GM19438 (cell line): ENCODE results near the gene CABP2.
"Not testable (repeated sequence)": the region's sequence is repeated elsewhere in the genome, so short reads cannot be mapped to it uniquely, and the experiment has no call there.

ENCODE experiments used
- ATAC-seq: cut with Tn5 transposase; IDR thresholded peaks from one replicate; pipeline ENCODE4 v1.9.1; 2021; ENCODE audit warnings: low read depth; ENCODE audit not compliant: unreplicated experiment

CABP2 gene

GRCh38 chr11:67522844-67523555 lies at the start of gene CABP2:
TSS of gene CABP2 (minus strand) at chr11:67523446. CDS start at chr11:67523326, 120 bp downstream.
- no peak for ATAC-seq

GRCh38 chr11:67572747-67573419 lies 49.6 kb upstream of the CABP2 start:
- ATAC-seq: no peak

DNA sequence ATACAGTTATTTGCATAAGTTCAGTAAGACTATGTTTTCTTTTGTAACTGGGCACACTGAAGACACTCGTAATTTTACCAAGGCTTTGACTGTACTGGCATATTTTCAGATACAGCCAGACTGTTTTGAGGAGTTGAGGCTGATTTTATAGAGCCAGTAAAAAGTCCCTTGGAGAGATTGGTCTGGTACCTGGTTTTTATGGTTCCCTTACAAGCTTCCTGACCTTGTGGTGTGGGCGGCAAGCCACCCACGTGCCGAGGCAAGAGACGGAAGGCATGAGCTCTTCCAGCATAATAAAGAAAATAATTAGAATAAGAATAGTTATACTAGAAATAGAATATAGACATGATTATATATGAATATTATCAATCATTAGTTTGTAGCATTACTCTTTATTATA lies 49.1 kb upstream of the CABP2 start:
- no peak for ATAC-seq

DNA sequence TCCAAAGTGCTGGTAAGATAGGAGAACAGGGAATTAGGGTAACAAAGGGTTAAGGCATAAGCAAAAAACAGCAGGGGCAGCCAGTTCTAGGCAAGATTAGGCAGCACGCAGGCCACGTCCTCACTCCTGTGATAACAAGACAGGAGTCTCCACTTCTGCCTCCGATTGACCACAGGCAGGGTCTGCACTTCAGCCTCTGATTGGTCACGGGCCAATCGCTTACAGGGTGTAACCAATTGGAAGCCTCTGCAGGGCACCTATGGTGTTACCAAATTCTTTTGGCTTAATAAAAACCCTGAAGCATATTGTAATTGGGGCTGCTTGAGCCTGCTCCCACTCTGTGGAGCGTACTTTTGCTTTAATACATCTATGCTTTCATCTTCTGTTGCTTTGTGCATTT lies 48.2 kb upstream of the CABP2 start:
- no peak for ATAC-seq

DNA sequence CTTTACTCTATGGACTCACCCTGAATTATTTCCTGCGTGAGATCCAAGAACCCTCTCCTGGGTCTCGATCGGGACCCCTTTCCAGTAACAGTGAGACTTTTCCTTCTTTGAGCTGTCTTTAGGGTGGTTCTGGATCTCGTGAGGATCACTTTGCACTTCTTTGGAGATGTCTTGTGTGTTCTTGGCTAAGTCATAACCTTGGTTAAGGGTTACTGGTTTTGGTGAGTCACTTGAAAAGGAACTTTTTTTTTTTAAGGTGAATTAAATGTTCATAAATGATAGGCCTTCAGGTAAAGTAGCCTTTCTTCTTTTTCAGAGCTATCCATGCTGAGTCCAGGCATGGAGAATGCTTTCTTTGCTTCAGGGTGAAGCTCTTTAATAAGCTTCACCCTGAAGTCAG lies 41.0 kb upstream of the CABP2 start:
- ATAC-seq: no peak

DNA sequence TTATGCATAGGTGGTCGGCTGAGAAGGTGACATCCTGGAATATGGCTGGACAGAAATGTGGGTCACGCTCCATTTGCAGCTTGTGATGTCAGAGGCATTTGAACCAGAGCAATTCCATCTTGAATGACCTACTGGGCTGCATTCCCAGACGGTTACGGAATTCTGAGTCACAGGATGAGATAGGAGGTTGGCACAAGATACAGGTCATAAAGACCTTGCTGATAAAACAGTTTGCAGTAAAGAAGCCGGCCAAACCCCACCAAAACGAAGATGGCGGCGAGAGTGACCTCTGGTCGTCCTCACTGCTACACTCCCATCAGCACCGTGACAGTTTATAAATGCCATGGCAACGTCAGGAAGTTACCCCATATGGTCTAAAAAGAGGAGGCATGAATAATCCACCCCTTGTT lies 40.5 kb upstream of the CABP2 start:
- not testable (repeated sequence) for ATAC-seq

DNA sequence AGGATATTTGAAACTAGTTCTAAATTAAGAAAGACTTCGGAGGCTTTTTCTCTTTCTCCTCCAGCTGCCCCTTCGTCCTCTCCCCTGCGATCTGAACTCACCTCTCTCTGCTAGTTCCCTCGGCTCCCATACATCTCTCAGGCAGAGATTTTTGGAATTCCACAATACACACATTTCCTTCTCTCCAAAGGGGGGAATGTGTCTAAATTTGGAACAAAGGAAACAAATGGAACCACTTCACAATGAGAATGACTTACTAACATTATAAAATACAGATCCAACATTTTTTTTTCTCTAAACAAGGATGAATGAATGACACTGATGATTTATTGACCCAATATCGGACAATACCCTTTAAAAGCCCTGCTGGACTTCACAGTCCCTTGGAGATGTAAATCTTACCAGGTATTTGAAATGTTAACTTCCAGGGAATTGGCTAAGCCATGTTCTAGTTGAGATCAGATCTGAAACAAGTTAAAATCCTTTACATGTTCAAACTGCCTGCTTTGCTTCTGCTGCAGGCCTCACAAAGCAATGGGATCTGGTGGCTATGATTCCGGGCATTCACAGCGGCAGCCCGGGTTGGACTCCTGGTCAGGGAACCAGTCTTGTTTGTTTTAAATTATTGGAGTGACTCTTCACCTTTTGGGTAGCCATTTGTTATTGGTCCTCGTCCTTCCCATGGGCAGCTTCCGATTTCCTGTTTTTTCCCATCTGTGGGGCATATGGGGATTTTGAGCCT lies 39.9 kb upstream of the CABP2 start:
- no peak for ATAC-seq

DNA sequence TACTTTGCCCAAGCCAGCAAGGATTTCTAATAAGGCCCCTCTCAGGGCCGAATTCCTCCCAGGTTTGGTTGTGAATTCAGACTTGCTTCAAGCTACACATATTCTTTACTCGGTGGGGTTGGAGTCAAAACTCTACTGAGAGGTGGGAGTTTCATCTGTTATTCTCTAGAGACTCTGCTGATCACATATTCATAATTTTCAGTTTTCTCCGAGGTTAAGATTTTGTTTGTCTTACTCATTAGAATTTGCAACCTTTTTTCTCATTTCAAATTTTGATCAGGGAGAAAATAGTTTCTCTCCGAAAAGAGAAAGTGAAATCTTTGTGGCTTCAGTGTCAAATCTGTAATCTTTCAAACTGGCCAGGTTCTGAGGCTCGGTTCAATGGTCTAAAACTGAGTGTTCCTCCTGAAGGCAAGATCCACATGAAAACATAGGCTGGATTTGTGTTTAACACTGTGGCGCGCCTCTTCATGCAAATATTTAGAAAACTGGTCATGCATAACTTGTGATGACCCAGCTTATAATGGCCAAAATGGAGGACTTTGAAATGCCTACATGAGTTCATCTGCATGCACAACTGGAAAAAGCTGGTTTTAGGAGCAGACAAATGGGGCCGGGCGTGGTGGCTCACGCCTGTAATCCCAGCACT lies 38.8 kb upstream of the CABP2 start:
- ATAC-seq: peak; percentile 47

DNA sequence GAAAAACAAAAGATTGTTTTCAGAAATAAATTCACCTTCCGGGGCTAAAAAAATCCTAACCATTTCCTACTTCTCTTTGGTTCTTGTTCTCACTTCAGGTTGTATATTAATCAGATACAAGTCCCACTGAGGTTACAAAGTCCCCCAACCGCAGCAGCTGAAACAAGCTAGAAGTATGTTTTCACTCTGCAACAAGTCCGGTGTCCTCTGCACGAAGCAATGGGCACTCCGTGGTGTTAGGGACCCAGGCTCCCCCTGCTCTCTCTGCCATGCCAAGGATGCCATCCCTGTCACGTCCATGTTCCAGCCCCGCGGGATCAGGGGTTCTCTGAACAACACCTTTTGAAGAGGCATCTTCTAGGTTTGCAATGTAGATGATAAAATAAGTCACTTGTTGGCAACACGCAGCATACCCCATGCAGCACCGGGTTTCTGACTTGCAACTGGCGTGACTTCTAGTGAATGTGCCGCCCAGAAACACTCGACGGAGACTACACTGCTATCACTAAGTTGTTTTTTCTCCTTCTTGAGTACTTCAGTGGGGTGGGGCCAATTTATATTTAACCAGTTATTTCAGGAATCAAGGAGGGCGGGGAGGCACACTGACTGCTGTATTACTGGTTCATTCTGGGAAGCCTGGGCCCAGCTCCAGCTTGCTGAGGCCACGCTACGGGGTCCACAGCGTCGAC lies 35.0 kb upstream of the CABP2 start:
- no peak for ATAC-seq

- ATAC-seq: no peak
Measured at GRCh38 chr11:67556244-67556643, 33.0 kb upstream of the CABP2 start.

GRCh38 chr11:67551697-67552096 lies 28.5 kb upstream of the CABP2 start:
- not testable (repeated sequence) for ATAC-seq

GRCh38 chr11:67551127-67551526 lies 27.9 kb upstream of the CABP2 start:
- ATAC-seq: no peak

- no peak for ATAC-seq
Measured at GRCh38 chr11:67548555-67549110, 25.4 kb upstream of the CABP2 start.

- not testable (repeated sequence) for ATAC-seq
Measured at GRCh38 chr11:67548112-67548511, 24.9 kb upstream of the CABP2 start.

GRCh38 chr11:67545280-67545679 lies 22.0 kb upstream of the CABP2 start:
- ATAC-seq: no peak

DNA sequence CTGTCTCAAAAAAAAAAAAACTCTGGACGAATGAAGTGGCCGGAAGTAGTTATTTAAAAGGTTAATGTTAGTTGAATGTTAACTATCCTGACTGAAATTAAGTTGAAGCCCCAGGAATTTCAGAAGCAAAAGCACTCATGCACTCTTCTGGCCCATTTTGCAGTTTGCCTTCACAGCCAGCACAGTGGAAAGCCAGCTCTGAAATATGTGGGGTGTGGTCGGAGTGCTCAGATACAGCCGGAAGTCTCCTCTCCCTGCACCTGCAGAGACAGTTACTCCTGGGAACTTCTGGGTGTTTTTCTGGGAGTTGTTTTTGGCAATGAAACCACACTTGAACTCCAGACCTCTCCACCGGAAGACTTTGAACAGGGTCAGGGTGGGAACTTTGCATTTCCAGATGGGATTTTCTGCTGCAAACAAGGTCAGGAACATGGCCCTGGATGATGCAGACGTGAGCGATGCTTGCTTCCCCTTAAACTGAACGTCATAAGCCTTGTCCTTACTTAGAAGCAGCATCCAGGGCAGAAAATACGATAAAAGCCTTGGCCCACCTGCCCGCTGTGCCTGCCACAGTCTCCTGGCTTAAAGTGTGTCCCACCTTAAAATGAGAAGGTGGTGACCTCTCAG lies 21.5 kb upstream of the CABP2 start:
- no peak for ATAC-seq

GRCh38 chr11:67543585-67543984 lies 20.3 kb upstream of the CABP2 start:
- no peak for ATAC-seq

- no peak for ATAC-seq
Measured at GRCh38 chr11:67542971-67543370, 19.7 kb upstream of the CABP2 start.

GRCh38 chr11:67542169-67542568 lies 18.9 kb upstream of the CABP2 start:
- ATAC-seq: no peak

- ATAC-seq: no peak
Measured at GRCh38 chr11:67541198-67541597, 18.0 kb upstream of the CABP2 start.
